BLaER1 (cell line): Measurements from ENCODE around the gene EFNA3.

ENCODE experiments used
- H3K27ac ChIP-seq: shearing (Covaris generic); formaldehyde crosslinking; 2 replicates; pipeline ENCODE4 v1.8.1; 2022
- H3K27me3 ChIP-seq: shearing (Covaris generic); formaldehyde crosslinking; 2 replicates; pipeline ENCODE4 v1.8.1; 2022
- H3K36me3 ChIP-seq: shearing (Covaris generic); formaldehyde crosslinking; 2 replicates; pipeline ENCODE4 v1.8.1; 2022
- H3K4me1 ChIP-seq: shearing (Covaris generic); formaldehyde crosslinking; 2 replicates; pipeline ENCODE4 v1.8.1; 2022
- H3K4me2 ChIP-seq: shearing (Covaris generic); formaldehyde crosslinking; 2 replicates; pipeline ENCODE4 v1.8.1; 2022
- H3K4me3 ChIP-seq: shearing (Covaris generic); formaldehyde crosslinking; 2 replicates; pipeline ENCODE4 v1.8.1; 2022
- H3K9ac ChIP-seq: shearing (Covaris generic); formaldehyde crosslinking; 2 replicates; pipeline ENCODE4 v1.8.1; 2022
- H3K9me3 ChIP-seq: shearing (Covaris generic); formaldehyde crosslinking; 2 replicates; pipeline ENCODE4 v1.8.1; 2022
- H4K20me1 ChIP-seq: shearing (Covaris generic); formaldehyde crosslinking; 2 replicates; pipeline ENCODE4 v1.8.1; 2022
- Cebpa-rat ChIP-seq: shearing (Covaris generic); IDR thresholded peaks from 2 replicates; pipeline ENCODE4 v1.8.1; 2022

EFNA3 gene

DNA sequence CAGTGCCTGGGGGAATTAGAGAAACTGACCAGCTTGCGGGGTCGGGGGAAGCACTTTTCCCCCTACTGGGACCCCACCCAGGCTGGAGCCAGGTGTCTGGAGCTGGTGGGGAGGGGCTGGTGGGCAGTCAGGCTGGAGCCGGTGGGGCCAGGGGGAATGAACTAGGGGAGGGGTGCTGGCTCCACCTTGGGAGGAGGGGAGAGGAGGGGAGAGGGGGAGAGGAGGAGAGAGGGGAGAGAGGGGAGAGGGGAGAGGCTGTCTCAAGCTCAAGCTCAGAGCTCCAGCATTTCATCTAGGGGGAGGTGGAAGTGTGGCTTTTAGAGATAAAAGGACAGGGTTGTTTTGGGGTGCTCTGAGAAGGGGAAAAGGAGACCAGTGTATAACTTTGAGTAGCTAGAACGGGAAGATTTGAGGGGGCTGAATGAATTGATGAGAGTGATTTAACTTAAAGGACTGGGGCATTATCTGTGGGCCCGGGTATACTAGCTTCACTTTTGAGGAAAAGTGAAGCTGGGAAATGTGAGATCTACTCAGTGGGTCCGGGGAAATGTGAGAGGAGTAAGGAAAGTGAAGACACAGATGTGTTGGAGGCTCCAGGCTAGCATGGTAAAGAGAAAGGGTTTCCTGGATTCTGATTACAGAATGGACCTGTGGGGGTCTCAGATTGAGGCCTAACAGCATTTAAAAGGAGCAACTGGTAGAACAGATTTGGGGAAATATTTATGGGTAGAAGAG, 51.8 kb downstream of the EFNA3 start:
- Histone ChIP-seq H3K4me2 (peak overlapping the region; percentile 99), H3K4me3 (peak overlapping the region; percentile 82), H3K36me3 (peaks cover 41% of the 10 kb centered on the region), H3K27ac (peak overlapping the region; percentile 74), H3K9me3 (no peaks in the 10 kb centered on the region), H4K20me1 (no peaks in the 10 kb centered on the region), H3K9ac (peak overlapping the region; percentile 84), H3K27me3 (peaks cover 30% of the 10 kb centered on the region), H3K4me1 (peaks cover 68% of the 10 kb centered on the region)
- no peak for TF ChIP-seq Cebpa-rat

DNA sequence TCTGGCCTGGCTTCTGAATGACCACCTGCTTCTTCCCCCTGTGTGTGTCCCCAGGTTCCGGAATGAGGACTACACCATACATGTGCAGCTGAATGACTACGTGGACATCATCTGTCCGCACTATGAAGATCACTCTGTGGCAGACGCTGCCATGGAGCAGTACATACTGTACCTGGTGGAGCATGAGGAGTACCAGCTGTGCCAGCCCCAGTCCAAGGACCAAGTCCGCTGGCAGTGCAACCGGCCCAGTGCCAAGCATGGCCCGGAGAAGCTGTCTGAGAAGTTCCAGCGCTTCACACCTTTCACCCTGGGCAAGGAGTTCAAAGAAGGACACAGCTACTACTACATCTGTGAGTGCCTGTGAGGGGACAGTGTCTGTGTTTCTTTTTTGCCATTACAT, 52.6 kb downstream of the EFNA3 start:
- Histone ChIP-seq H3K27ac (no peak overlapping the region), H3K4me3 (no peak overlapping the region), H3K27me3 (peaks cover 22% of the 10 kb centered on the region), H3K9ac (no peak overlapping the region), H3K4me2 (peak overlapping the region; percentile 99), H4K20me1 (no peaks in the 10 kb centered on the region), H3K9me3 (no peaks in the 10 kb centered on the region), H3K4me1 (peaks cover 67% of the 10 kb centered on the region), H3K36me3 (peaks cover 41% of the 10 kb centered on the region)
- TF ChIP-seq Cebpa-rat: no peak

DNA sequence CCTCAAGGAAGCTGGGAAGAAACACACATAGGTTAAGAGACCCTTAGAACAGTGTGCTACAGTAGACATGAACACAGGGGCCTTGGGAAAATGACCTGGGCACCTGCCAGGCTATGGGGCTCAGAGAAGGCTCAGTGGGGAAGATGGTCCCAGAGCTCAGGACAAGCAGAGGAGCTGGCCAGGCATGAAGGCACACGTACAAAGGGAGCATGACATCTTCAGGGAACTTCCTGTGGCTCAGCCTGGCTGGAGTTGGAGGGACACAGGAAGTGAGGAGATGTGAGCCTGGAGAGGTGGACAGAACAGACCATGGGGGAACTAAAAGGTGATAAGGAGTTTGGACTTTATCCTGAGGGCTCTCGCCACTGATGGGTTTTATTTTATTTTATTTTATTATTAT, 53.2 kb downstream of the EFNA3 start:
- peaks cover 41% of the 10 kb centered on the region for H3K36me3 ChIP-seq
- 0 out of 2 replicates have a peak overlapping the region, but pooled peaks have one; percentile 99 for H3K4me2 ChIP-seq
- no peak overlapping the region for H3K9ac ChIP-seq
- TF ChIP-seq Cebpa-rat: no peak
- no peak overlapping the region for H3K4me3 ChIP-seq
- H3K9me3 ChIP-seq: no peaks in the 10 kb centered on the region
- peaks cover 65% of the 10 kb centered on the region for H3K4me1 ChIP-seq
- H3K27me3 ChIP-seq: peaks cover 16% of the 10 kb centered on the region
- no peak overlapping the region for H3K27ac ChIP-seq
- H4K20me1 ChIP-seq: no peaks in the 10 kb centered on the region

DNA sequence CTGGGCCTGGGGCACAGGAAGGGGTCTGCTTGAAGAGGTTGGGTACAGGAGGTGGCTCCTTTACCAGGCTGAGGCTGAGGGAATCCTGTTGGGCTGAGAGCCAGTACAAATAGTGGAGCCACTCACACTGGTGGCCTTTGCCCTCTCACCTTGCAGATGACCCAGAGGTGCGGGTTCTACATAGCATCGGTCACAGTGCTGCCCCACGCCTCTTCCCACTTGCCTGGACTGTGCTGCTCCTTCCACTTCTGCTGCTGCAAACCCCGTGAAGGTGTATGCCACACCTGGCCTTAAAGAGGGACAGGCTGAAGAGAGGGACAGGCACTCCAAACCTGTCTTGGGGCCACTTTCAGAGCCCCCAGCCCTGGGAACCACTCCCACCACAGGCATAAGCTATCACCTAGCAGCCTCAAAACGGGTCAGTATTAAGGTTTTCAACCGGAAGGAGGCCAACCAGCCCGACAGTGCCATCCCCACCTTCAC, 55.2 kb downstream of the EFNA3 start:
- Histone ChIP-seq H3K27ac (no peak overlapping the region), H3K9me3 (no peaks in the 10 kb centered on the region), H3K4me1 (peaks cover 70% of the 10 kb centered on the region), H3K36me3 (peaks cover 56% of the 10 kb centered on the region), H3K27me3 (no peaks in the 10 kb centered on the region), H3K9ac (no peak overlapping the region), H3K4me3 (no peak overlapping the region), H4K20me1 (no peaks in the 10 kb centered on the region), H3K4me2 (peak overlapping the region; percentile 89; the same call in 1 of the 2 replicates)
- TF ChIP-seq Cebpa-rat: no peak

DNA sequence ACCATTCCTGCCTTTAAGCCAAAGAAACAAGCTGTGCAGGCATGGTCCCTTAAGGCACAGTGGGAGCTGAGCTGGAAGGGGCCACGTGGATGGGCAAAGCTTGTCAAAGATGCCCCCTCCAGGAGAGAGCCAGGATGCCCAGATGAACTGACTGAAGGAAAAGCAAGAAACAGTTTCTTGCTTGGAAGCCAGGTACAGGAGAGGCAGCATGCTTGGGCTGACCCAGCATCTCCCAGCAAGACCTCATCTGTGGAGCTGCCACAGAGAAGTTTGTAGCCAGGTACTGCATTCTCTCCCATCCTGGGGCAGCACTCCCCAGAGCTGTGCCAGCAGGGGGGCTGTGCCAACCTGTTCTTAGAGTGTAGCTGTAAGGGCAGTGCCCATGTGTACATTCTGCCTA, 55.7 kb downstream of the EFNA3 start:
- peaks cover 59% of the 10 kb centered on the region for H3K36me3 ChIP-seq
- H3K4me3 ChIP-seq: no peak overlapping the region
- H3K4me1 ChIP-seq: peaks cover 70% of the 10 kb centered on the region
- peak overlapping the region; percentile 89 for H3K4me2 ChIP-seq
- H3K27me3 ChIP-seq: no peaks in the 10 kb centered on the region
- H3K9ac ChIP-seq: peak overlapping the region; percentile 84
- H3K27ac ChIP-seq: no peak overlapping the region; the same call in 1 of the 2 replicates
- H4K20me1 ChIP-seq: no peaks in the 10 kb centered on the region
- no peak for TF ChIP-seq Cebpa-rat
- no peaks in the 10 kb centered on the region for H3K9me3 ChIP-seq

GRCh38 chr1:155134880-155135414, 56.3 kb downstream of the EFNA3 start:
- H3K4me3 ChIP-seq: peak overlapping the region; percentile 80
- peaks cover 68% of the 10 kb centered on the region for H3K4me1 ChIP-seq
- no peak for TF ChIP-seq Cebpa-rat
- H3K27me3 ChIP-seq: no peaks in the 10 kb centered on the region
- peak overlapping the region; percentile 91 for H3K27ac ChIP-seq
- H3K4me2 ChIP-seq: peak overlapping the region; percentile 89
- peaks cover 59% of the 10 kb centered on the region for H3K36me3 ChIP-seq
- peak overlapping the region; percentile 84 for H3K9ac ChIP-seq
- no peaks in the 10 kb centered on the region for H4K20me1 ChIP-seq
- no peaks in the 10 kb centered on the region for H3K9me3 ChIP-seq

DNA sequence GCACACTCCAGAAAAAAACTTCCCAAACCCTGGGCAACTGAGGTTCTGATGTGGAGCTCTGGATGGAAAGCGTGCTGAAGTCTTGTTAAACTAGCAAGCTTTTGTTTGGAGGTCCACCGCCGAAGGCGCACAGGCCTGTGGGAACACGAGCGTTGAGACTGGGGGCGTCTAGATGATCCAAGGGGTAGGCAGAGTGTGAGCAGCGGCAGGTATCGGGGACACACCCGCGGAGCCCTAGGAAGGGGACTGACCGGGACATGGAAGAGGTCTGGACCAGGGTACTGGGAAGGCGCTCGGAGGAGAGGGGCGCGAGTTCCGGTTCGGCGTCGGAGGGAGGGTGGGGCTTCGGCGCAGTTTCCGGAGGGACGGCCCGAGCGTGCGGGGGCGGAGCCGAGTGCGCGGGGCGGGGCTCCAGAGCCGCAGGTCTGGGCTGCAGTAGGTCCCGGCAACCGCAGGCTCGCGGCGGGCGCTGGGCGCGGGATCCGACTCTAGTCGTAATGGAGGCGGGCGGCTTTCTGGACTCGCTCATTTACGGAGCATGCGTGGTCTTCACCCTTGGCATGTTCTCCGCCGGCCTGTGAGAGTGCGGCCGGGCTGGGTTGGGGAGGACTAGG, 56.9 kb downstream of the EFNA3 start, which contains the start of gene SLC50A1:
TSS of gene SLC50A1 (plus strand) at position 438 of the 614 bp plus-strand sequence. CDS start at position 498, 60 bp downstream.
- Histone ChIP-seq H3K27ac (peak within 1 kb of the TSS; percentile 91), H3K36me3 (peaks cover 59% of the 10 kb centered on the region), H3K9ac (peak within 1 kb of the TSS; percentile 84), H3K27me3 (no peaks in the 10 kb centered on the region), H4K20me1 (no peaks in the 10 kb centered on the region), H3K4me1 (peaks cover 64% of the 10 kb centered on the region), H3K9me3 (no peaks in the 10 kb centered on the region), H3K4me3 (peak within 1 kb of the TSS; percentile 80), H3K4me2 (peak within 1 kb of the TSS; percentile 89)
- TF ChIP-seq Cebpa-rat: no peak

- Histone ChIP-seq H3K4me1 (peaks cover 56% of the 10 kb centered on the region), H3K9me3 (no peaks in the 10 kb centered on the region), H4K20me1 (no peaks in the 10 kb centered on the region), H3K36me3 (peaks cover 49% of the 10 kb centered on the region), H3K4me2 (peak overlapping the region; percentile 89), H3K27ac (peak overlapping the region; percentile 91), H3K9ac (peak overlapping the region; percentile 84), H3K27me3 (no peaks in the 10 kb centered on the region), H3K4me3 (peak overlapping the region; percentile 80)
- TF ChIP-seq Cebpa-rat: no peak
Measured at GRCh38 chr1:155136748-155137147, 58.1 kb downstream of the EFNA3 start.
